GM13976 (cell line): Measurements from ENCODE around the gene ZNF584.

Experiments used
- DNase-seq: peaks from one replicate; pipeline ENCODE4 v3.0.0; 2012; ENCODE audit warnings: low spot score
- CTCF ChIP-seq: IDR thresholded peaks from 2 replicates; pipeline ENCODE4 v1.5.1; 2012; ENCODE audit warnings: borderline replicate concordance, mild to moderate bottlenecking; ENCODE audit not compliant: insufficient read depth; ENCODE audit errors: extremely low read depth, missing control alignments, control extremely low read depth
- in situ Hi-C: fragments of 300-500 bp; cut with MboI; formaldehyde crosslinking; loops from one replicate; pipeline ENCODE4 v1.12.0; 2022; ENCODE audit warnings: low sequenced_read_pairs, mixed read lengths, inconsistent platforms; ENCODE audit not compliant: unreplicated experiment

The ZNF584 gene

GRCh38 chr19:58451358-58452101, 43.1 kb downstream of the ZNF584 start, which contains the start of gene ZNF324B:
Gene ZNF324B (plus strand): TSS chr19:58451622. CDS start chr19:58453702, 2,080 bp downstream.
- no peak for TF ChIP-seq CTCF
- DNase-seq, result peak; percentile 98
- in situ Hi-C loops, result no loop called here

GRCh38 chr19:58453743-58454142, 45.3 kb downstream of the ZNF584 start:
- no peak for DNase-seq
- TF ChIP-seq CTCF, result no peak
- in situ Hi-C loops, result no loop called here

GRCh38 chr19:58455306-58455705, 46.9 kb downstream of the ZNF584 start:
- no peak for TF ChIP-seq CTCF
- DNase-seq, result no peak
- in situ Hi-C loops, result no loop called here

GRCh38 chr19:58456111-58456510, 47.7 kb downstream of the ZNF584 start:
- in situ Hi-C loops, result no loop called here
- no peak for DNase-seq
- TF ChIP-seq CTCF, result no peak

- no peak for TF ChIP-seq CTCF
- no peak for DNase-seq
- in situ Hi-C loops, result no loop called here
Measured at GRCh38 chr19:58460039-58460438, 51.6 kb downstream of the ZNF584 start.

- TF ChIP-seq CTCF, result no peak
- no peak for DNase-seq
- in situ Hi-C loops, result no loop called here
Measured at GRCh38 chr19:58466089-58466759, 57.8 kb downstream of the ZNF584 start.
